ENCODE results near the gene ARID2.

DNA sequence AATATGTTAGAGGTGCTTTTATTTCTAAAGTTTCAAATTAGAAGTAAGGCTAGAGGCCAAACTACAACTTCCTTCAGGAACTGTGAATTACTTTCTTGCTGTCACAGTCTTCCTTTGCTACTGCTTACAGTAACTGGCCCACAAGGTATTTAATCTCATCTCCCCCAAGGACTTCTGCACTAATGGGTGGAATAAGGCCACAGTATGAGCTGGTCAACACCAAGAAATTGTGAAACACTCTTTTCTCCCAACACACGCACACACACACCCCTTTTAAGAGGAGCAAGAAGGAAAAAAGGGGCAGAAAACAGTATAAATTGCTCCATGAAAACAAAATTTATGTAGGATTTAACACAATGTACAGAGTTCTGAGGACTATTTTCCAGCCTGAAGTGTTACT lies 215.3 kb downstream of the ARID2 start:
- TF ChIP-seq, protein P1, sequence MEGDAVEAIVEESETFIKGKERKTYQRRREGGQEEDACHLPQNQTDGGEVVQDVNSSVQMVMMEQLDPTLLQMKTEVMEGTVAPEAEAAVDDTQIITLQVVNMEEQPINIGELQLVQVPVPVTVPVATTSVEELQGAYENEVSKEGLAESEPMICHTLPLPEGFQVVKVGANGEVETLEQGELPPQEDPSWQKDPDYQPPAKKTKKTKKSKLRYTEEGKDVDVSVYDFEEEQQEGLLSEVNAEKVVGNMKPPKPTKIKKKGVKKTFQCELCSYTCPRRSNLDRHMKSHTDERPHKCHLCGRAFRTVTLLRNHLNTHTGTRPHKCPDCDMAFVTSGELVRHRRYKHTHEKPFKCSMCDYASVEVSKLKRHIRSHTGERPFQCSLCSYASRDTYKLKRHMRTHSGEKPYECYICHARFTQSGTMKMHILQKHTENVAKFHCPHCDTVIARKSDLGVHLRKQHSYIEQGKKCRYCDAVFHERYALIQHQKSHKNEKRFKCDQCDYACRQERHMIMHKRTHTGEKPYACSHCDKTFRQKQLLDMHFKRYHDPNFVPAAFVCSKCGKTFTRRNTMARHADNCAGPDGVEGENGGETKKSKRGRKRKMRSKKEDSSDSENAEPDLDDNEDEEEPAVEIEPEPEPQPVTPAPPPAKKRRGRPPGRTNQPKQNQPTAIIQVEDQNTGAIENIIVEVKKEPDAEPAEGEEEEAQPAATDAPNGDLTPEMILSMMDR (conservative IDR thresholded peaks at IDR 0.05; ENCODE audit: low read length) = no peak
- no peak for TF ChIP-seq EZH2phosphoT487 (IDR thresholded peaks at IDR 0.05; ENCODE audit: borderline replicate concordance, low read depth, low read length)

Measured in OCI-LY7 (cell line).